ENCODE data around the gene ELP2.

ELP2 gene

GRCh38 chr18:36126668-36127067, 3.0 kb upstream of the ELP2 start:
- TF ChIP-seq CTCF (IDR thresholded peaks at IDR 0.05): no peak
- peaks cover 20 to 24% of the 10 kb centered on the region in 2 experiments for H3K4me1 ChIP-seq (ENCODE audit: control insufficient read depth in 1 of 2, insufficient read depth in 1 of 2, low read depth in 1 of 2, low read length in 1 of 2)
- no peaks in the 10 kb centered on the region for H3K9me3 ChIP-seq
- H3K36me3 ChIP-seq: peaks cover 8% of the 10 kb centered on the region
- no peak overlapping the region for H3K27ac ChIP-seq
- no peak overlapping the region for H3K4me3 ChIP-seq (ENCODE audit: low read depth in 1 of 2, low read length in 1 of 2)
- H3K27me3 ChIP-seq: no peaks in the 10 kb centered on the region

GRCh38 chr18:36127836-36128529, 1.7 kb upstream of the ELP2 start:
- TF ChIP-seq CTCF (IDR thresholded peaks at IDR 0.05): no peak
- H3K27me3 ChIP-seq: no peaks in the 10 kb centered on the region
- peak overlapping the region; percentile 70 to 88 for H3K4me3 ChIP-seq (ENCODE audit: low read depth in 1 of 2, low read length in 1 of 2)
- H3K9me3 ChIP-seq: no peaks in the 10 kb centered on the region
- no peak overlapping the region for H3K27ac ChIP-seq
- peaks cover 20 to 24% of the 10 kb centered on the region in 2 experiments for H3K4me1 ChIP-seq (ENCODE audit: control insufficient read depth in 1 of 2, insufficient read depth in 1 of 2, low read depth in 1 of 2, low read length in 1 of 2)
- H3K36me3 ChIP-seq: no peaks in the 10 kb centered on the region

GRCh38 chr18:36128530-36128870, 1.2 kb upstream of the ELP2 start:
- Histone ChIP-seq H3K9me3 (no peaks in the 10 kb centered on the region), H3K4me1 (ENCODE audit: control insufficient read depth in 1 of 2, insufficient read depth in 1 of 2, low read depth in 1 of 2, low read length in 1 of 2) (peaks cover 20 to 24% of the 10 kb centered on the region in 2 experiments), H3K27ac (peak overlapping the region; percentile 98), H3K36me3 (no peaks in the 10 kb centered on the region), H3K27me3 (no peaks in the 10 kb centered on the region), H3K4me3 (ENCODE audit: low read depth in 1 of 2, low read length in 1 of 2) (peak overlapping the region; percentile 70 to 88)
- TF ChIP-seq CTCF (IDR thresholded peaks at IDR 0.05): no peak

DNA sequence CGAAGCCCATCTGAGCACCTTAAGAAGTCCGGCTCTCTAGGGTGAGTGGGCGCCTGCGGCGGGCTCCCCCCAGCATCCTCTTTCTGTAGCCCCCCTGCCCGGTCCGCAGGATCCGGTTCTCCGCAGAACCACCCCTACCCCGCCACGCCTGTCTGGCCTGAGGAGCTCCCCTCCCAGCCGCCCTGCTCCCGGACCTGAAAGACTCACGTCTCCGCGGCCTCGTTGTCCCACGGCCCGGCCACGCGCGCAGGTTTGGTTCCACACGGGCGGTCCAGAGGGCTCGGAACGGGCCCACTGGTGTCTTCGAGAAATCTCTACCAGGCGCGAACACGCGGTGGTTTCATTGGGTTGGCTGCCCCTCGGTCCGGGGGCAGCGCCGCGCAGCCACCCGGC, 796 bp upstream of the ELP2 start:
- TF ChIP-seq CTCF (IDR thresholded peaks at IDR 0.05): no peak
- Histone ChIP-seq H3K4me3 (ENCODE audit: low read depth in 1 of 2, low read length in 1 of 2) (peak overlapping the region; percentile 70 to 88), H3K4me1 (ENCODE audit: control insufficient read depth in 1 of 2, insufficient read depth in 1 of 2, low read depth in 1 of 2, low read length in 1 of 2) (peaks cover 20 to 24% of the 10 kb centered on the region in 2 experiments)

DNA sequence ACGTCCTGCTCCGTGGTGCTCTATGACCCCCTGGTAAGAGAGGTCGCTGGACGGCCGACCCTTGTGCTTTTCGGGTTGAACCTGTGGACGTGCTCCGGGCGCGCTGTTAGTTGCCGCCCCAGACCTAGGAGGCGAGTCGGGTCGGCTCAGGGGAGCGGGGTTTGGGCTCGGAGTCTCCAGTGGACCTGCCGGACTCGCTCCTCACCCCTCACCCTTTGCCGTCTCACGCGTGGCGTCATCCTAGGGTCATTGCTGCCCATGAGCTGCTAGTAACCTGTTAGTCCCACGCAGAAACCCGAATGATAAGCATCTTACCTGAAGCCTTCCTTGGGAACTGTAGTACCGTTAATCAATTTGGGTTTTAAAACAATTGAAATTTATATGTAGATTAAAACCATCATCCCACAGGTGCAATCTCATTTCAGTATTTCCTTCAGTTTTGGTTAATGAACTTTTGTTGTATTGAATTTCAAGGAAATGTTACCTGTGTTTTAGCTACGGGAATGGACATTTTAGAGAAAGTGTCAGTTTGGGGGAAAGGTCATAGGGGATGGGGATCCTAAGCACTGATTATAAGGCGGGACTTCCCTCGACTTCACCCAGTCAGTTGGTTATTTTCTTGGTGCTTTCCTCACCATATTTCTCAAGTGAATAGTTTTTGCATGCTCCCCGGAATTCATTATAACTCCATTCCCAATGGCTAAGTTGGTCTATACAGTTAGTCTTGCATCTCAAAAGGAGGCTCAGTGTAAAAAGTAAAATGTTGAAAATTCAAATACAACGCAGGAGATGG, 536 bp downstream of the ELP2 start:
- Histone ChIP-seq H3K27ac (peak overlapping the region; percentile 98), H3K9me3 (no peaks in the 10 kb centered on the region), H3K36me3 (no peaks in the 10 kb centered on the region), H3K4me3 (ENCODE audit: low read depth in 1 of 2, low read length in 1 of 2) (peak overlapping the region; percentile 70 to 88), H3K4me1 (ENCODE audit: control insufficient read depth in 1 of 2, insufficient read depth in 1 of 2, low read depth in 1 of 2, low read length in 1 of 2) (peaks cover 20 to 24% of the 10 kb centered on the region in 2 experiments), H3K27me3 (no peaks in the 10 kb centered on the region)
- no peak for TF ChIP-seq CTCF (IDR thresholded peaks at IDR 0.05)

More for the DNA sequence above, 796 bp upstream of the ELP2 start:
- H3K27me3 ChIP-seq: no peaks in the 10 kb centered on the region
- no peaks in the 10 kb centered on the region for H3K9me3 ChIP-seq
- no peaks in the 10 kb centered on the region for H3K36me3 ChIP-seq
- H3K27ac ChIP-seq: peak overlapping the region; percentile 98

Data from neutrophil (primary cell).